AG09309 (cell line): ENCODE results near the gene MKNK2.

ENCODE experiments used
- DNase-seq: peaks from one replicate; pipeline ENCODE4 v3.0.0-alpha.2; 2010; ENCODE audit warnings: low read depth
- H3K4me3 ChIP-seq: 2 replicates; pipeline ENCODE4 v1.5.1; 2011; ENCODE audit warnings: mild to moderate bottlenecking, low read depth, low read length, moderate library complexity; ENCODE audit not compliant: control insufficient read depth
- TF ChIP-seq, protein P1 (sequence below): IDR thresholded peaks from 2 replicates; pipeline ENCODE4 v1.5.1; 2011; ENCODE audit warnings: mild to moderate bottlenecking, low read depth, low read length, inconsistent platforms; ENCODE audit not compliant: insufficient read depth, control insufficient read depth; ENCODE audit errors: missing control alignments

The MKNK2 gene

DNA sequence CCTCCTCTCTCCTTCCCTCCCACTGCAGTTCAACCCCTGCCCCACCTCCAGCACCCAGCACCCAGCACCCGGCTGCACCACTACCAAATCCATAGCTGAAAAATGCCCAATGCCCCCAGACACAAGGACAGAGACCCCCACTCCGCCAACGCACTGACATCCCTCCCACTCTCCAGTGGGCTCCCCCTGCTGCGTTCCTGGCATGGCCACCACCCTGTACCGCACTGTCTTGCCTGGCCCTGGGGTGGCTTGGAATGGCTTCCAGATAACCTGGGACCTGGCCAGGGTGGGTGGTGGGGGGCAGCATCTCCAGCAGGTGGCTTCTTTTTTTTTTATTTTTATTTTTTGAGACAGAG lies 5.8 kb upstream of the MKNK2 start:
- H3K4me3 ChIP-seq = no peak overlapping the region
- TF ChIP-seq, protein P1, sequence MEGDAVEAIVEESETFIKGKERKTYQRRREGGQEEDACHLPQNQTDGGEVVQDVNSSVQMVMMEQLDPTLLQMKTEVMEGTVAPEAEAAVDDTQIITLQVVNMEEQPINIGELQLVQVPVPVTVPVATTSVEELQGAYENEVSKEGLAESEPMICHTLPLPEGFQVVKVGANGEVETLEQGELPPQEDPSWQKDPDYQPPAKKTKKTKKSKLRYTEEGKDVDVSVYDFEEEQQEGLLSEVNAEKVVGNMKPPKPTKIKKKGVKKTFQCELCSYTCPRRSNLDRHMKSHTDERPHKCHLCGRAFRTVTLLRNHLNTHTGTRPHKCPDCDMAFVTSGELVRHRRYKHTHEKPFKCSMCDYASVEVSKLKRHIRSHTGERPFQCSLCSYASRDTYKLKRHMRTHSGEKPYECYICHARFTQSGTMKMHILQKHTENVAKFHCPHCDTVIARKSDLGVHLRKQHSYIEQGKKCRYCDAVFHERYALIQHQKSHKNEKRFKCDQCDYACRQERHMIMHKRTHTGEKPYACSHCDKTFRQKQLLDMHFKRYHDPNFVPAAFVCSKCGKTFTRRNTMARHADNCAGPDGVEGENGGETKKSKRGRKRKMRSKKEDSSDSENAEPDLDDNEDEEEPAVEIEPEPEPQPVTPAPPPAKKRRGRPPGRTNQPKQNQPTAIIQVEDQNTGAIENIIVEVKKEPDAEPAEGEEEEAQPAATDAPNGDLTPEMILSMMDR = no peak
- DNase-seq = no peak

DNA sequence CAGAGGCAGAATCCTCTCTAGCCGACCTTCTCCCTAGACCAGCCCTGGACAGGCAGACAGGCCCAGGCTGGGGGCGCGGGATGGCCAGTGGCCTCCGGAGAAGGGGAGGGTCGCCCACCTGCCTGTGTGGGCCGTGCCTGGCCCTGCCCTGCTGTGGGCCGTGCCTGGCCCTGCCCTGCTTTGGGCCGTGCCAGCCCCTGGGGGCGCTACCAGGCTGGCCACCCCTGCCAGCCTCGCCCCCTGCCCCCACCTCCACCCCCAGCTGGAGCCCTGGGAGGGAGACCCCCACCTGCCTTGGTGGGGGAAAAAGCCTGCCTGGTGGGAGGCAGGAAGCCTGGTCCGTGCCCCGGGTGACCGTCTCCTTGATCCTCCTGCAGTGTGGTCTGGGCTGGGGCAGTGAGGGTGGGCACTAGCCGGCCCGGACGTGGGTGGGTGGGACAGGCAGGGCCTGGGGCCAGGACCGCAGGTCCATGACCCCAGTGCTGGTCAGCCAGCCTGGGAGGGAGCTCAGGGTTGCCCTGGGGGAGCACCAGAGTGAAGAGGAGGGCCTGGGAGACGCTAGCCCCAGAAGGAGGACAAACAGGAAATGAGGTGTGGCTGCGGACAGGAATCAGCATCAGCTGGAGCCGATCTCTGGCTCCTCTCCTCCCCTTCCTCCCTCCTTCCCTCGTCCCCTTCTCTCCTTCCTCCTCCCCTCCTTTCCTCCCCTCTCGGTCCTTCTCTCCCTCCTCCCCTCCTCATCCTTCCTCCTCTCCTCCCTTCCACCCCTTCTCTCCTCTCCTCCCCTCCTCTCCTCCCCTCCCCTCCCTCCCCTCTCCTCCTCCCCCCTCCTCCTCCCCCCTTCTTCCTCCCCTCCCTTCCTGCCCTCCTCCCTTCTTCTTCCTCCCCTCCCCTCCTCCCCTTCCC lies 5.1 kb upstream of the MKNK2 start:
- H3K4me3 ChIP-seq = peak overlapping the region; percentile 44
- TF ChIP-seq, protein P1 = no peak
- peak; percentile 49 for DNase-seq

GRCh38 chr19:2054763-2055162 lies 3.7 kb upstream of the MKNK2 start:
- no peak for DNase-seq
- H3K4me3 ChIP-seq = no peak overlapping the region
- TF ChIP-seq, protein P1 = no peak

DNA sequence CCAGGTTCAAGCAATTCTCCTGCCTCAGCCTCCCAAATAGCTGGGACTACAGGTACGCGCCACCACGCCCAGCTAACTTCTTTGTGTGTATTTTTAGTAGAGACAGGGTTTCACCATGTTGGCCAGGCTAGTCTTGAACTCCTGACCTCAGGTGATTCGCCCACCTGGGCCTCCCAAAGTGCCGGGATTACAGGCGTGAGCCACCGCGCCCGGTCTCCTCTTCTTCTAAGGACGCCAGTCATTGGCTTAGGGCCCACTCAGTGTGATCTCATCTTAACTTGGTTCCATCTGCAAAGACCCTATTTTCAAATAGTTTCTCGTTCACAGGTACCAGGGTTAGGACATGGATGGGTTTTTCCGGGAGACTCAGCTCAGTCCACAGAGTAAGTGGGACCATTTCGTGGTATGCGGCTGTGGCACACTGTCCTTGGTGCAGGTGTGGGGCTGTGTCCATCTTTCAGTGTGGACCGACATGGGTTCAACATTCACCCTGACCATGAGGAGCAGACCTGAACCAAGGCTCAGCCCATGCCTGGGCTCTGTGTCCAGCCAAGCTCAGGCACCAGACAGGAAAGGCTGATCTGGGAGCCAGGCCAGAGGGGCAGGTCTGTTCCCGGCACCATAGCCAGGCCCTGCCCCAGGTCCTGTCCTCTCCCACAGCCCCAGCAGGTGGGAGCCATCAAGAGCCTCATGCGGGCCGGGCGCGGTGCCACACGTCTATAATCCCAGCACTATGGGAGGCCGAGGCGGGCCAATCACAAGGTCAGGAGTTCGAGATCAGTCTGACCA lies 2.8 kb upstream of the MKNK2 start:
- no peak overlapping the region for H3K4me3 ChIP-seq
- TF ChIP-seq, protein P1 = no peak
- no peak for DNase-seq

DNA sequence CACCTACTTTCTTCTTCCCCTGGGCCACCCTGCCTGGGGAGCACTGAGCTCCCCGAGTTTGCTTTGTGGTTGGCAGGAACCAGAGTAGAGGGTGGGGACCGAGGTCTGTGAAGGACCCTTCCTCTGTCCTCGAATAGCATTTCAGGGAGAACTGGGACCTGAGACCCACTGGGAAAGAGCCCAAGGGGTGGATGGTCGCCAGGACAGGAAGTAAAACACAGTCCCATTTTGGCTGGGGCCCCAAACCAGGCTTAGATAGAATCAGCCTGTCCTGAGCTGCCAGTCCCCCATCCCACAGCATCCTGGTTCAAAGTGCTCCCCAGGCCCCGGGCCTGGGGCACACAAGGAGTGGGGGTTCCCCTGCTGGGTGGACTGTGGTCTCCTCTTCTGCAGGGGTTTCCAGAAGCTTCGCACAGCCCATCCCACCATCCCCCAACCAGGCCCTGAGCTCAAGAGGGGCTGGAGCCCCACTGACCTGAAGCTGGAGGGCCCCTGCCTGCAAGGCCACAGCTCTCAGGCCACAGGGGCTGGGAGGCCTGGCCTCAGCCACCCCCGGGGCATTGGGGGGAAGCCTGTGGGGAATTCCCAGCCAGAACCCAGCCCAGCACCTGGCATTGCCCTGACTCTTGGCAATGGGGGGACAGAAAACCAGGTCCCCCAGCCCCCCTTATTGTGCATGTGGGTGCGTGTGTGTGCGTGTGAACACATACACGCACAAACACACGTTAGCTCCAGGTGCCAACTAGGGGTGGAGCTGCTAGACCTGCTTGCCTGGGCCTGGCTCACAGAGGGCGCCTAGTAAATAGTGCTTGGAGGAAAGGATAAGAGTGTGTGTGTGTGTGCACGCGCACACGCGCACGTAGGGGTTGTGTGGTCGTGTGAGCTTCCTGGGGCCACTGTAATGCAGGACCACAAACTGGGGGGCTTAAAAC lies 995 bp upstream of the MKNK2 start:
- TF ChIP-seq, protein P1 = no peak
- H3K4me3 ChIP-seq = peak overlapping the region; percentile 28
- DNase-seq = no peak
